Cardiac muscle cell (in vitro differentiated cells and primary cell): ENCODE data around the gene CTXND1. TPM values are rescaled to one million over a fixed set of nuclear protein-coding genes. Genes with fewer than 3 reads are reported as not detected.

Source experiments
- DNase-seq, 2 donors: peaks; one replicate each; pipeline versions ENCODE4 v3.0.0 to v3.0.0-alpha.2; 2010 to 2017; ENCODE audit warnings: low read depth in 1 of 2, low spot score in 1 of 2
- H3K27ac ChIP-seq: fragments of 200-600 bp; sonication (generic); 2 replicates; pipeline ENCODE4 v1.5.1; 2016
- H3K27me3 ChIP-seq: fragments of 200-600 bp; sonication (generic); 2 replicates; pipeline ENCODE4 v1.6.0; 2016; ENCODE audit warnings: control low read depth
- H3K36me3 ChIP-seq: fragments of 200-600 bp; sonication (generic); 2 replicates; pipeline ENCODE4 v1.5.1; 2016; ENCODE audit warnings: control low read depth
- H3K4me1 ChIP-seq: fragments of 200-600 bp; sonication (generic); 2 replicates; pipeline ENCODE4 v1.8.1; 2017; ENCODE audit warnings: low read depth, mild to moderate bottlenecking, mixed run types
- H3K4me3 ChIP-seq: fragments of 200-600 bp; sonication (generic); 2 replicates; pipeline ENCODE4 v1.5.1; 2016; ENCODE audit warnings: mild to moderate bottlenecking
- H3K9me3 ChIP-seq: fragments of 200-600 bp; sonication (generic); 2 replicates; pipeline ENCODE4 v1.5.1; 2017; ENCODE audit warnings: low read depth, mild to moderate bottlenecking, control low read depth
- CTCF ChIP-seq: IDR thresholded peaks from 2 replicates; pipeline ENCODE4 v1.5.1; 2012; ENCODE audit warnings: low read depth, mild to moderate bottlenecking, low read length
- polyA plus RNA-seq: library from polyadenylated mRNA; unstranded; fragments of >200 nt; fragmentation: Nextera tagmentation; extraction: Ambion mirVana; gene quantifications from 2 replicates; pipeline ENCODE4 v1.2.1, GENCODE V29; 2016
- total RNA-seq: library from RNA; depleted of rRNA; stranded (reverse); fragments of >200 nt; gene quantifications from 2 replicates; pipeline ENCODE4 v1.2.3, GENCODE V29; 2016

The CTXND1 gene
- total and polyA plus RNA-seq, 2 experiments from 2014 or later: 0.09 to 0.27 TPM

- Histone ChIP-seq H3K36me3 (no peaks in the 10 kb centered on the region), H3K4me3 (no peak overlapping the region), H3K27ac (no peak overlapping the region), H3K9me3 (no peaks in the 10 kb centered on the region), H3K27me3 (no peaks in the 10 kb centered on the region), H3K4me1 (no peaks in the 10 kb centered on the region)
- DNase-seq: no peak
- TF ChIP-seq CTCF: no peak
Observed at GRCh38 chr15:80191897-80192595, 60.0 kb downstream of the CTXND1 start.

- Histone ChIP-seq H3K27ac (no peak overlapping the region), H3K36me3 (peaks cover 2% of the 10 kb centered on the region), H3K4me3 (no peak overlapping the region), H3K9me3 (no peaks in the 10 kb centered on the region), H3K27me3 (no peaks in the 10 kb centered on the region), H3K4me1 (no peaks in the 10 kb centered on the region)
- no peak for TF ChIP-seq CTCF
- no peak for DNase-seq
Observed at GRCh38 chr15:80191198-80191597, 60.8 kb downstream of the CTXND1 start.

GRCh38 chr15:80188251-80188650 is 63.8 kb downstream of the CTXND1 start:
- Histone ChIP-seq H3K27me3 (no peaks in the 10 kb centered on the region), H3K4me3 (no peak overlapping the region), H3K36me3 (peaks cover 5% of the 10 kb centered on the region), H3K27ac (no peak overlapping the region), H3K9me3 (no peaks in the 10 kb centered on the region), H3K4me1 (no peaks in the 10 kb centered on the region)
- no peak for TF ChIP-seq CTCF
- no peak for DNase-seq

GRCh38 chr15:80186597-80186996 is 65.4 kb downstream of the CTXND1 start:
- no peaks in the 10 kb centered on the region for H3K9me3 ChIP-seq

GRCh38 chr15:80186066-80186465 is 65.9 kb downstream of the CTXND1 start:
- H3K36me3 ChIP-seq: peaks cover 5% of the 10 kb centered on the region
- DNase-seq: no peak
- no peaks in the 10 kb centered on the region for H3K27me3 ChIP-seq
- no peaks in the 10 kb centered on the region for H3K9me3 ChIP-seq
- no peaks in the 10 kb centered on the region for H3K4me1 ChIP-seq
- H3K4me3 ChIP-seq: no peak overlapping the region
- no peak overlapping the region for H3K27ac ChIP-seq
- TF ChIP-seq CTCF: no peak

More at GRCh38 chr15:80186597-80186996, 65.4 kb downstream of the CTXND1 start:
- H3K27me3 ChIP-seq: no peaks in the 10 kb centered on the region
- peaks cover 5% of the 10 kb centered on the region for H3K36me3 ChIP-seq
- DNase-seq: no peak
- H3K4me3 ChIP-seq: no peak overlapping the region
- H3K27ac ChIP-seq: no peak overlapping the region
- TF ChIP-seq CTCF: no peak
- no peaks in the 10 kb centered on the region for H3K4me1 ChIP-seq
